ENCODE results near the gene BUB1.
"Not testable (repeated sequence)": the region's sequence is repeated elsewhere in the genome, so short reads cannot be mapped to it uniquely, and the experiment has no call there.

GRCh38 chr2:110613927-110614326, 63.9 kb downstream of the BUB1 start:
- not testable (repeated sequence) for TF ChIP-seq CTCF (IDR thresholded peaks at IDR 0.05); EP300 (IDR thresholded peaks at IDR 0.05; ENCODE audit: low read depth); POLR2AphosphoS5 (IDR thresholded peaks at IDR 0.05); POLR2A (IDR thresholded peaks at IDR 0.05)
